OCI-LY7 (cell line): ENCODE measurements around the gene PMF1. TPM values are rescaled to one million over a fixed set of nuclear protein-coding genes. Genes with fewer than 3 reads are reported as not detected.

Experiments
- BruUV-seq: library from RNA; stranded (reverse); fragments of 400-500 nt; replicated peaks from 2 replicates; lab custom pipeline; 2021; lab: Mats Ljungman, UMichigan
- CTCF ChIA-PET: fragments of 300-600 bp; sonication (Branson Sonifier 250); formaldehyde crosslinking; loops from one replicate; lab custom pipeline; 2022; ENCODE audit warnings: antibody characterized with exemption; ENCODE audit not compliant: unreplicated experiment; lab: Charles Lee
- POLR2A ChIA-PET: fragments of 300-600 bp; sonication (Branson Sonifier 250); formaldehyde crosslinking; loops from one replicate; lab custom pipeline; 2022; ENCODE audit warnings: antibody characterized with exemption; lab: Charles Lee
- DNase-seq: peaks from one replicate; pipeline ENCODE4 v3.0.0-alpha.2; 2015; ENCODE audit warnings: low spot score
- H2AFZ ChIP-seq: fragments of 200-600 bp; sonication (generic), shearing (Covaris generic); 2 replicates; pipeline ENCODE4 v1.6.1; 2014; ENCODE audit warnings: mild to moderate bottlenecking, antibody characterized with exemption, low read length, moderate library complexity
- H3K27ac ChIP-seq: fragments of 200-600 bp; sonication (generic); 2 replicates; pipeline ENCODE4 v1.5.1; 2014; ENCODE audit warnings: mixed run types, low read depth, mild to moderate bottlenecking, moderate library complexity, low read length, inconsistent platforms; ENCODE audit not compliant: poor library complexity, severe bottlenecking
- H3K36me3 ChIP-seq: fragments of 200-600 bp; sonication (generic); 2 replicates; pipeline ENCODE4 v1.6.1; 2014; ENCODE audit warnings: mild to moderate bottlenecking, antibody characterized with exemption, low read length, moderate library complexity, mixed read lengths; ENCODE audit not compliant: insufficient read depth
- H3K4me1 ChIP-seq: fragments of 200-600 bp; sonication (generic); 2 replicates; pipeline ENCODE4 v1.5.1; 2014; ENCODE audit warnings: mild to moderate bottlenecking, low read length; ENCODE audit not compliant: insufficient read depth, poor library complexity, severe bottlenecking
- H3K4me2 ChIP-seq: fragments of 200-600 bp; sonication (generic); 2 replicates; pipeline ENCODE4 v1.6.1; 2014; ENCODE audit warnings: mild to moderate bottlenecking, low read length
- H3K4me3 ChIP-seq: fragments of 200-600 bp; sonication (generic); 2 replicates; pipeline ENCODE4 v1.5.1; 2014; ENCODE audit warnings: mild to moderate bottlenecking, low read depth, low read length; ENCODE audit not compliant: poor library complexity, severe bottlenecking
- H3K79me2 ChIP-seq: fragments of 200-600 bp; sonication (generic); 2 replicates; pipeline ENCODE4 v1.6.1; 2016; ENCODE audit warnings: low read depth, mild to moderate bottlenecking, low read length, moderate library complexity, mixed read lengths; ENCODE audit not compliant: insufficient read depth
- H3K9me2 ChIP-seq: fragments of 200-600 bp; sonication (generic); 2 replicates; pipeline ENCODE4 v1.6.1; 2016; ENCODE audit warnings: mild to moderate bottlenecking, low read length, mixed read lengths; ENCODE audit not compliant: insufficient read depth
- H3K9me3 ChIP-seq: fragments of 200-600 bp; sonication (generic); 2 replicates; pipeline ENCODE4 v1.6.1; 2014; ENCODE audit warnings: mild to moderate bottlenecking, mixed run types, low read length, mixed read lengths
- H4K20me1 ChIP-seq: fragments of 200-600 bp; sonication (generic); 2 replicates; pipeline ENCODE4 v1.6.1; 2014; ENCODE audit warnings: mild to moderate bottlenecking, antibody characterized with exemption, low read length, moderate library complexity, mixed read lengths; ENCODE audit not compliant: insufficient read depth
- EZH2phosphoT487 ChIP-seq: fragments of 200-600 bp; sonication (generic); IDR thresholded peaks from 2 replicates; pipeline ENCODE4 v1.6.1; 2018; ENCODE audit warnings: low read depth, borderline replicate concordance, mild to moderate bottlenecking, mixed run types, antibody characterized with exemption, low read length, moderate library complexity, mixed read lengths
- intact Hi-C: fragments of 100-400 bp; cut with micrococcal nuclease; formaldehyde crosslinking; loops from one replicate; pipeline ENCODE4 v1.10.0; 2022; ENCODE audit not compliant: unreplicated experiment
- small RNA-seq: library from RNA; depleted of rRNA; stranded (forward); fragments of <200 nt; gene quantifications from one replicate; pipeline ENCODE3, GENCODE V24; 2014
- total RNA-seq, 2 experiments: library from RNA; depleted of rRNA in 1 of 2; stranded (reverse); fragments of >200 nt in 1 of 2; shearing (Covaris generic) in 1 of 2; gene quantifications; 2 replicates each; pipeline ENCODE4 v1.2.3, GENCODE V29; 2014 to 2022
- TF ChIP-seq, protein P1 (sequence below): fragments of 200-600 bp; sonication (generic); conservative IDR thresholded peaks from 2 replicates; pipeline ENCODE4 v1.5.1; 2014; ENCODE audit warnings: mild to moderate bottlenecking, antibody characterized with exemption, low read length, moderate library complexity, mixed read lengths

The PMF1 gene
- total RNA-seq, 2 experiments from 2014 or later, result 67.5 to 82.5 TPM

DNA sequence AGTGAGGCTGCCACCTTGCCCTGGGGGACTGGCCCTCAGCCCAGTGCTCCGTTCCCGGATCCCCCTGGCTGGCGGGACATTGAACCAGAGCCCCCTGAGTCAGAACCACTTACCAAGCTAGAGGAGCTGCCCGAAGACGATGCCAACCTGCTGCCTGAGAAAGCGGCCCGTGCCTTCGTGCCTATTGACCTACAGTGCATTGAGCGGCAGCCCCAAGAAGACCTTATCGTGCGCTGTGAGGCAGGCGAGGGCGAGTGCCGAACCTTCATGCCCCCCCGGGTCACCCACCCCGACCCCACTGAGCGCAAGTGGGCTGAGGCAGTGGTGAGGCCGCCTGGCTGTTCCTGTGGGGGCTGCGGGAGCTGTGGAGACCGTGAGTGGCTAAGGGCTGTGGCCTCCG, 72.6 kb downstream of the PMF1 start:
- CTCF ChIA-PET, result no interaction called here
- peaks cover 20% of the 10 kb centered on the region for H3K79me2 ChIP-seq
- H4K20me1 ChIP-seq, result peaks cover 7% of the 10 kb centered on the region; the same call in 1 of the 2 replicates
- H3K4me2 ChIP-seq, result no peak overlapping the region
- no peaks in the 10 kb centered on the region for H3K9me2 ChIP-seq
- no peak overlapping the region for H2AFZ ChIP-seq
- TF ChIP-seq, protein P1, sequence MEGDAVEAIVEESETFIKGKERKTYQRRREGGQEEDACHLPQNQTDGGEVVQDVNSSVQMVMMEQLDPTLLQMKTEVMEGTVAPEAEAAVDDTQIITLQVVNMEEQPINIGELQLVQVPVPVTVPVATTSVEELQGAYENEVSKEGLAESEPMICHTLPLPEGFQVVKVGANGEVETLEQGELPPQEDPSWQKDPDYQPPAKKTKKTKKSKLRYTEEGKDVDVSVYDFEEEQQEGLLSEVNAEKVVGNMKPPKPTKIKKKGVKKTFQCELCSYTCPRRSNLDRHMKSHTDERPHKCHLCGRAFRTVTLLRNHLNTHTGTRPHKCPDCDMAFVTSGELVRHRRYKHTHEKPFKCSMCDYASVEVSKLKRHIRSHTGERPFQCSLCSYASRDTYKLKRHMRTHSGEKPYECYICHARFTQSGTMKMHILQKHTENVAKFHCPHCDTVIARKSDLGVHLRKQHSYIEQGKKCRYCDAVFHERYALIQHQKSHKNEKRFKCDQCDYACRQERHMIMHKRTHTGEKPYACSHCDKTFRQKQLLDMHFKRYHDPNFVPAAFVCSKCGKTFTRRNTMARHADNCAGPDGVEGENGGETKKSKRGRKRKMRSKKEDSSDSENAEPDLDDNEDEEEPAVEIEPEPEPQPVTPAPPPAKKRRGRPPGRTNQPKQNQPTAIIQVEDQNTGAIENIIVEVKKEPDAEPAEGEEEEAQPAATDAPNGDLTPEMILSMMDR, result no peak
- no peak for TF ChIP-seq EZH2phosphoT487
- H3K36me3 ChIP-seq, result peaks cover 3% of the 10 kb centered on the region
- H3K4me3 ChIP-seq, result no peak overlapping the region
- no peaks in the 10 kb centered on the region for H3K9me3 ChIP-seq
- no TSS peak for BruUV-seq
- intact Hi-C loops, result no loop called here
- POLR2A ChIA-PET, result no interaction called here
- H3K4me1 ChIP-seq, result peaks cover 20% of the 10 kb centered on the region
- H3K27ac ChIP-seq, result no peak overlapping the region
- no peak for DNase-seq

DNA sequence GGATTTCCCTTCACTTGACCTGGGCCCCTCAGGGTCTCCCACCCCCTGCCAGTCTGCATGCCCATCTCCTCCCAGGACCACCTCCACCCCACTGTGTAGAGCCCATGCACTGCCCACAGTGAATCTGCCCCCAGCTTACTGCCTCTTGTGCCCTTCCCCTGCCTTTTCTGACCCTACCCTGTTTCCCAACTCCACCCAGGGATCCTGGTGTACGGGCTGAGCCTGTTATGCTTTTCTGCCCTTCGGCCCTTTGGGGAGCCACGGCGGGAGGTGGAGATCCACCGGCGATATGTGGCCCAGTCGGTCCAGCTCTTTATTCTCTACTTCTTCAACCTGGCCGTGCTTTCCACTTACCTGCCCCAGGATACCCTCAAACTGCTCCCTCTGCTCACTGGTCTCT, 73.3 kb downstream of the PMF1 start:
- Histone ChIP-seq H3K27ac (no peak overlapping the region), H3K79me2 (peaks cover 14% of the 10 kb centered on the region), H3K9me3 (no peaks in the 10 kb centered on the region), H2AFZ (no peak overlapping the region), H4K20me1 (peaks cover 7% of the 10 kb centered on the region; the same call in 1 of the 2 replicates), H3K36me3 (no peaks in the 10 kb centered on the region), H3K9me2 (no peaks in the 10 kb centered on the region), H3K4me2 (no peak overlapping the region), H3K4me3 (no peak overlapping the region), H3K4me1 (peaks cover 13% of the 10 kb centered on the region)
- DNase-seq, result no peak
- ChIA-PET POLR2A (interaction anchor here (1.2 to 1.7 kb wide), 2 partner anchors 12 to 239 kb away, joined by 4 to 5 read pairs; no protein-coding TSS in a partner anchor), CTCF (no interaction called here)
- no peak for TF ChIP-seq EZH2phosphoT487
- TF ChIP-seq, protein P1, result no peak
- no TSS peak for BruUV-seq
- intact Hi-C loops, result no loop called here

Small RNA genes within 50 kb of the gene (small RNA-seq; reads per million reads assigned to genes)
- not detected for gene RF00568

Other genes with a start within 250 kb of the PMF1 start
- 78.8 and 106 TPM in 2 replicates for gene ARHGEF2, start 234.5 kb upstream of the PMF1 start, total RNA-seq (2014; rRNA removed; shearing (Covaris generic))
- gene ARHGEF2, start 234.5 kb upstream of the PMF1 start, total RNA-seq (2022), result 133 and 139 TPM in 2 replicates
- gene SSR2, start 192.1 kb upstream of the PMF1 start, total RNA-seq (2014; rRNA removed; shearing (Covaris generic)), result 109 and 147 TPM in 2 replicates
- 153 and 157 TPM in 2 replicates for gene SSR2, start 192.1 kb upstream of the PMF1 start, total RNA-seq (2022)
- 20.8 and 33.2 TPM in 2 replicates for gene UBQLN4, start 159.2 kb upstream of the PMF1 start, total RNA-seq (2014; rRNA removed; shearing (Covaris generic))
- gene UBQLN4, start 159.2 kb upstream of the PMF1 start, total RNA-seq (2022), result 37.1 and 40.3 TPM in 2 replicates
- gene LAMTOR2, start 158.2 kb upstream of the PMF1 start, total RNA-seq (2014; rRNA removed; shearing (Covaris generic)), result 71.3 and 103 TPM in 2 replicates
- 52.1 and 55.2 TPM in 2 replicates for gene LAMTOR2, start 158.2 kb upstream of the PMF1 start, total RNA-seq (2022)
- not detected in 2 replicates for gene RAB25, start 151.8 kb upstream of the PMF1 start, total RNA-seq (2014; rRNA removed; shearing (Covaris generic))
- gene RAB25, start 151.8 kb upstream of the PMF1 start, total RNA-seq (2022), result 0.48 TPM in 1 of 2 replicates, not detected in the other
- gene MEX3A, start 130.5 kb upstream of the PMF1 start, total RNA-seq (2014; rRNA removed; shearing (Covaris generic)), result 4.5 and 5.3 TPM in 2 replicates
- 5.3 and 5.5 TPM in 2 replicates for gene MEX3A, start 130.5 kb upstream of the PMF1 start, total RNA-seq (2022)
- 12.9 and 14.3 TPM in 2 replicates for gene LMNA, start 98.3 kb upstream of the PMF1 start, total RNA-seq (2014; rRNA removed; shearing (Covaris generic))
- 5.0 and 6.5 TPM in 2 replicates for gene LMNA, start 98.3 kb upstream of the PMF1 start, total RNA-seq (2022)
- 77.8 and 81.2 TPM in 2 replicates for gene SEMA4A, start 59.4 kb upstream of the PMF1 start, total RNA-seq (2014; rRNA removed; shearing (Covaris generic))
- gene SEMA4A, start 59.4 kb upstream of the PMF1 start, total RNA-seq (2022), result 196 and 205 TPM in 2 replicates
- 8.5 and 11.0 TPM in 2 replicates for gene SLC25A44, start 18.9 kb upstream of the PMF1 start, total RNA-seq (2014; rRNA removed; shearing (Covaris generic))
- gene SLC25A44, start 18.9 kb upstream of the PMF1 start, total RNA-seq (2022), result 22.5 and 26.1 TPM in 2 replicates
- gene BGLAP, start 29.2 kb downstream of the PMF1 start, total RNA-seq (2014; rRNA removed; shearing (Covaris generic)), result 4.2 and 6.0 TPM in 2 replicates
- gene BGLAP, start 29.2 kb downstream of the PMF1 start, total RNA-seq (2022), result 3.7 and 4.7 TPM in 2 replicates
- 4.2 and 5.0 TPM in 2 replicates for gene PAQR6, start 35.0 kb downstream of the PMF1 start, total RNA-seq (2014; rRNA removed; shearing (Covaris generic))
- gene PAQR6, start 35.0 kb downstream of the PMF1 start, total RNA-seq (2022), result 15.7 and 16.4 TPM in 2 replicates
- 87.0 and 87.9 TPM in 2 replicates for gene SMG5, start 69.8 kb downstream of the PMF1 start, total RNA-seq (2014; rRNA removed; shearing (Covaris generic))
- gene SMG5, start 69.8 kb downstream of the PMF1 start, total RNA-seq (2022), result 88.9 and 99.0 TPM in 2 replicates
- gene TMEM79, start 71.3 kb downstream of the PMF1 start, total RNA-seq (2014; rRNA removed; shearing (Covaris generic)), result 5.0 and 6.2 TPM in 2 replicates
- gene TMEM79, start 71.3 kb downstream of the PMF1 start, total RNA-seq (2022), result 6.8 and 7.4 TPM in 2 replicates
- 0.60 TPM in 1 of 2 replicates, not detected in the other for gene GLMP, start 82.7 kb downstream of the PMF1 start, total RNA-seq (2014; rRNA removed; shearing (Covaris generic))
- 4.9 and 8.0 TPM in 2 replicates for gene GLMP, start 82.7 kb downstream of the PMF1 start, total RNA-seq (2022)
- 0.63 and 1.2 TPM in 2 replicates for gene VHLL, start 86.3 kb downstream of the PMF1 start, total RNA-seq (2014; rRNA removed; shearing (Covaris generic))
- 0.59 TPM in 1 of 2 replicates, not detected in the other for gene VHLL, start 86.3 kb downstream of the PMF1 start, total RNA-seq (2022)
- gene CCT3, start 125.3 kb downstream of the PMF1 start, total RNA-seq (2014; rRNA removed; shearing (Covaris generic)), result 385 and 407 TPM in 2 replicates
- gene CCT3, start 125.3 kb downstream of the PMF1 start, total RNA-seq (2022), result 321 and 387 TPM in 2 replicates
- 2.3 TPM in 1 of 2 replicates, not detected in the other for gene TSACC, start 125.5 kb downstream of the PMF1 start, total RNA-seq (2014; rRNA removed; shearing (Covaris generic))
- gene TSACC, start 125.5 kb downstream of the PMF1 start, total RNA-seq (2022), result 1.9 and 2.0 TPM in 2 replicates
- not detected in 2 replicates for gene RHBG, start 156.2 kb downstream of the PMF1 start, total RNA-seq (2014; rRNA removed; shearing (Covaris generic))
- not detected in 2 replicates for gene RHBG, start 156.2 kb downstream of the PMF1 start, total RNA-seq (2022)